Hindlimb muscle (tissue), 1 donor: ENCODE data around the gene RNASE12. TPM values are rescaled to one million over a fixed set of nuclear protein-coding genes. Genes with fewer than 3 reads are reported as not detected.
A peak's percentile ranks its signal among the peaks of the same experiment; 100 is the strongest.
"Not testable (repeated sequence)": the region's sequence is repeated elsewhere in the genome, so short reads cannot be mapped to it uniquely, and the experiment has no call there.

Experiments used
- DNase-seq: peaks from one replicate; pipeline ENCODE4 v3.0.0-alpha.2; 2013
- polyA plus RNA-seq: library from polyadenylated mRNA; unstranded; fragments of 120-200 nt; gene quantifications from one replicate; pipeline ENCODE4 v1.2.1, GENCODE V29; 2013; ENCODE audit not compliant: insufficient read length

RNASE12 gene
- polyA plus RNA-seq, 1 donor, result not detected

DNA sequence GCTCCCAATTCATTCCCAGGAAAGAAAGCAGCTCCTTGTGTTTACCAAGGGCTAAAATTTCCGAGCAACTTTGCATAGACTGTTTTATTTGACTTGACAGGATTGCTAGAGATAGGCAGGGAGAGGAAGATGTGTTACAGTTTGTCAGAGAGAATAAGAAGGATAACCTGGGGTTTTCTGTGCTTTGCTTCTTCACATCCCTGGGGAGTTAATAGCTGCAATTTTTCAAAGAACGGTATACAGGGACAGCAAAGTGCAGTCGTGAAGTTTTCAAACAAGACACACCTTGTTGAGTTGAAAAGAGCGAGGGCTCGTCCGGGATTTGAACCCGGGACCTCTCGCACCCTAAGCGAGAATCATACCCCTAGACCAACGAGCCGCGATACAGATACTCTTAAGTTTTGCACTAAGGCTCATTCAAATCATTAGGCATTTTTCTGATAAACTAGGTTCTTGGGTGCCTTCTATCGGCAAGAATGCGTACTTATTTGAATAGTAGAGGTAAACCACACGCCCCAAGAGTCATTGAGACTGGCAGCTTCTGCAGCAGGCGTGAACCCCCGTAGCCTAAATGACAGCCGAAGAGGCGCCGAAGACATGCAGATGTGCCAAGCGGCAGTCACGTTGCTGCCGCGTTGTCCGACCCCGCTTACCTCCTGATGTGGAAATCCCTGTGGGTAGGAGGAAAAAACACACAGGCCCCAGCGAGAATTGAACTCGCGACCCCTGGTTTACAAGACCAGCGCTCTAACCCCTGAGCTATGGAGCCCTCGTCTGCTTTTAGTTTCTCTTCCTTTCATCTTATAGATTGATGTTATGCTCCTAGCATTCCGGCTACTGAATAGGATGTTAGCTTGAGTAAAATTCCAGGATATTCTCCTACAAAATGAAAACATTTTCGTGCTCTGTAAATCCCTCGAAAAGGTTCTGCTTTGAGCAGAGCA is 22.2 kb upstream of the RNASE12 start:
- DNase-seq, result peak; percentile 87

DNA sequence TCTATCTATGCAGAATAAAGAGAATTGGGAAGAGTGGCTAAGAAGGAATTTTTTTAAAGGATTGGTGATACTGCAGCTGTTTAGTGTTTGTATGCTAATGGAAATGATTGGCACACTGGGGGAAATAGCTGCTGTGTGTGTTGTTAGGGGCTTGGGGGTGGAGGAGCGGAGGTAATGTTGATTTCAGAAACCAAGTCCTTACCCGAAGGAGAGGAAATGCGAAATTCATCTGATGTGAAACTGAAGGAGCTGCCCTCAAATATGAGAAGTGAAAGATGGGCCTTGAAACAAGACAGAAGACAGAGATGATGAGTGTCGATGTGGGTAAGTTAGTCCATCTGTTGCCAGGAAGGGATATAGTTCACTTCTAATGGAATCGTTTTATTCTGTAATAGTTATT is 21.2 kb upstream of the RNASE12 start:
- DNase-seq, result no peak

DNA sequence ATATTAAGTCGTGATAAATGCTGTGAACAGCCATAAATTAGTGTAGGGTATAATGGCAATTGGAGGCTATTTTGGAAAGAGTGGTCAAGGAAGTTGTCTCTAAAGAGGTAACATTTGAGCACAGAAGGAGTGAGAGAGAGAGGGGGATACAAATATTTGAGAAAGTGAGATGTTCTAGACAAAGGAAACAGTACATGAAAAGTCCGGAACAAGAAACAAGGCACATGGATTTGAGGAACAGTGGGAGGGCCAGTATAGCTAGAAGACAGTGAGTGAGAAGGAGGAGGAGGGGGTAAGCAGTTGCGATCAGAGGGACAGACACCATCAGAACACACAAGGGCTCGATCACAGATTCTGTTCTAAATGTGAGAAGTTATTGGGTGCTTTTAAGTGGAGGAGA is 20.1 kb upstream of the RNASE12 start:
- DNase-seq, result no peak

DNA sequence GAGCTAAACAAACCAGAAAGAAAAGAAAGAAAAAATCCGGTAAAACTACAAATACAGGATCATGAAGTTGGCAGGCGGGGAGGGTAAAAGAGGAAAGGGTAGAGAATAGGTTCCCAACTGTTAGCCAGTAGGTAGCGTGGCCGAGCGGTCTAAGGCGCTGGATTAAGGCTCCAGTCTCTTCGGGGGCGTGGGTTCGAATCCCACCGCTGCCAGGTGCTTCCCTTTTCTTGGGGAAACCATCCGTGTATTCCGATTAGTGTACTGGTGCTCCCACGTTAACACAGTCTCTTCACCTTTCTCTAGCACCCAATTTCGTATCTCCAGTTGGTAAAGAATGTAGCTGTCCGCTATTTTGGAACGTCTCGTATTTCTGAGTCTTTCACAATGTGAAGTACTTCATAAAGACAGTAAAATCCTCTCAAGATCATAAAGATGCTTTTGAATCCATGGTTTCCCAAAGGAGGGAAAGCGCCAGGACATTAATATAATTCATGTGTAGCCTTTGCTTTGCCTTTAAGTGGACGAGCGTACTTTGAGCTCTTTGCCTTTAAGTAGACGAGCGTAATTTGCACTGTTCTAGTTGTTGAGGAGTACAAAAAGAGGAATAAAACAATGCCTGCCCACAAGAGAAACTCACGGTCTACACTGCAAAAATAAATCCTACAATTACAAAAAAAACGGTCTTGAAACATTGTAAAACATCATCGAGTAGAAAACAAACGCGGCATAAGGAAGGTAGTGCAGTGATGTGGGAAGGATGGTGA is 19.0 kb upstream of the RNASE12 start:
- peak; percentile 72 for DNase-seq

DNA sequence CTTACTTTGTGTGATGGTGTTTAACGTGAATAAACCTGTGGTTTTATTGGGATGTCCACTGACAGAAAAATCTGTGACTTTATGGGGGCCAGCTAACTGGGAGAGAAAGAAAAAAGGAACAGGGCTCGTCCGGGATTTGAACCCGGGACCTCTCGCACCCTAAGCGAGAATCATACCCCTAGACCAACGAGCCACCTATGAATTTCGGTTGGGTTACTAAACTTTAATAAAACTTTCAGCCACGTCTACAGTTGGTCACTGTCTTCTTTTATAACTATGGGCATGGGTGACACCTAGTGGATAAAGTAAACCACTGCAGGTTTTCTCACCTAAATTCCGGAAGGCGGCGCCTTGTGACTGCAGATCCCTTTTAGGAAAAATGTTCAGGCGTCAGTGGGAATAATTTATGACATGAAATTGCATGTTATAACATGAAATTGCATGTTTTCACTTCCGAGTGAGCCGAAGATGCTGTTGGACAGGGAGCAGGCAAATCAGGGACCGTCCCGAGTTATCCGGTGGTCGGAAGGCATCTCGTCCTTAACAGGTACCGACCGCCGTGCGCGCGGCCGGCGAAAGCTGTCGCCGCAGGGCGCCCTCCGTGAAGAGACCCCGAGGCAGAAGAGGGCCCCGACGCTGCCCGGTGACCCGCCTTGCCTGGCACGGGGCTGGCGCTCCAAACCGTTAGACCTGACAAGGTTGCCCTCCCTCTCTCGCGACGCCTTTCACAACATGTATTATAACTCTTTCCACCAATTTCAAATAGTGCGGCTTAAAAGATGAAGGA is 18.2 kb upstream of the RNASE12 start:
- peak; percentile 89 for DNase-seq

DNA sequence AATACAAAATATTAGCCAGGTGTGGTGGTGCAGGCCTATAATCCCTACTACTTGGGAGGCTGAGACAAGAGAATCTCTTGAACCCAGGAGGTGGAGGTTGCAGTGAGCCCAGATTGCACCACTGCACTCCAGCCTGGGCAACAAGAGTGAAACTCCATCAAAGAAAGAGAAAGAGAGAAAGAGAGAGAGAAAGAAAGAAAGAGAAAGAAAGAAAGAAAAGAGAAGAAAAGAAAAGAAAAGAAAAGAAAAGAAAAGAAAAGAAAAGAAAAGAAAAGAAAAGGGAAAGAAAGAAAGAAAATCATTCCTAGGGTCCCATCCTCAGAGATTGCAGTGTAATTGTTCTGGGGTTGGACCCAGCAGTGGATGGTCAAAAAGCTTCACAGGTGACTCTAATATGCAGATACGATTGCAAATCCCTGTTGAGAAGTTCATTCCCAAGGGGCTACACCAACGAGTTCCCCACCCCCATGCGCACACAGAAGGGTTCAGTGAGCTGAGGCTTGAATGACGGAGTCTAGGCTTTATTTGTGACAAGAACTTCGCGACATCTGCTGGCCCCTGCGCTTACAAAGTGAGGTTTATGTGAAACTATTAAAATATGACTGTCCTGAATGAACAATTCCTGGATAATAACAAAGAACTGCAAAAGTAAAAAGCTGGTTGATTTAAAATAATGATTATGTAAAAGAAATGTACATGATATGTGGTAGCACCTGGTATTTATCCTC is 17.4 kb upstream of the RNASE12 start:
- DNase-seq, result no peak

DNA sequence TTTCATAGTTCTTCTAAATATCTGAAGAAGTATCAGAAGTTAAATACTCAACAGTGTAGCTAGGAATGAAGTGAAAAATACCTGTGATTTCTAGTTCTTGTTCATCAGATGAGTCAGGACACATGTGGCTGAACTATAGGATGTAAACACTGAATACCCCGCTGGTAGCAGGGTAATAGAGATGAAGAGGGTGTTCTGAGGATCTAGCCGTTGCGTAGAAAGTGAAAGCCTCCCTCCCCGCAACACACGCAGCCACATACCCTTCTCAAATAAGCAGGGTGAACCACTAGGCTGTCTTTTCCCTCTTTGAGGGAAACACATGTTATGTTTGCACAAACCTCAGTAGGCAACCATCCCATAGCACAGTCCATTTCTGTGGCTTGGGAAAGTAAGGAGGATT is 16.4 kb upstream of the RNASE12 start:
- no peak for DNase-seq

DNA sequence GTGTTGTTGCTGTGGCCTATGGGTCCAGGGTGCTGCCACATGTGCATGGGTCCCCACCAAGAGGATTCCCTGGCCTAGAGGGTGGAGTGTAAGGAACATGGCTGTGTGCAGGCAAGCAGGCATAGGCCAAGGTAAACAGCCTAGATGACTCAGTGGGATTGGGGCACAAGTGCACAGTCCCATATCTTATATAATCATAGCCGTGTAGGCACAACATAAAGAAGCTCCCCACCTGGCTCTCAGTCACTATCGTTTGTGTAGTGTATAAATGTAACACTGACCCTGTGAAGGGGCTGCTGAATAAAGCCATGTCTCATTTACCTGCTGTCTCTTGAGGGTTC is 15.7 kb upstream of the RNASE12 start:
- no peak for DNase-seq

DNA sequence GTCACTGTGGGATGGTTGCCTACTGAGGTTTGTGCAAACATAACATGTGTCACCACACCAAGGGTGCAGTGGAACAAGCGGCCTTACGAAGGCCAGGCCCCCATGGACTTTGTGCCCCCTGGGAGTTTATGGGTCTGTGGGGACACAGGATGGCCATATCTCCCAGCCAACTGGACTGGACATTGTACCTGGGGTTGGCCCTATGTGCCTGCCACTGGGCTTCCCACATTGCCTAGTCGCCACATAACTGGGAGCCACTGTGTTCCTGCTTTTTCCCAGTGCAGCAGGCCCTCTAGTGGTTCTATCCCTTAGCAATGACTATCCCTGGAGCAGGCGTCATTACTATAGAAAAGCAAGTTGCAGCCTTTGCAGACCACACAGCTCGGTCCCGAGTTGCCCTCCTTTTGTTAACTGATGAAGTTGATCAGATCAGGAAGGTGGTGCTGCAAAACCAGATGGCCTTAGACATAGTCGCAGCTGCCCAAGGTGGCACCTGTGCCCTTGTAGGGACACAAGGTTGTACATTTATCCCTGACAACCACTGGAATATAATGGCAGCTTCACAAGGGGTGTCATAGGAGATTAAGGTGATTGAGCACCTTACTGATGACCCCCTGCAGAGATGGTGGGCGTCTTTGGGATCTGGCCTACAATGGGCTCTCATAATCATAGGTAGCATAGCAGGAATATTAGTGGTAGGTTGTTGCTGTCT is 15.2 kb upstream of the RNASE12 start:
- no peak for DNase-seq

DNA sequence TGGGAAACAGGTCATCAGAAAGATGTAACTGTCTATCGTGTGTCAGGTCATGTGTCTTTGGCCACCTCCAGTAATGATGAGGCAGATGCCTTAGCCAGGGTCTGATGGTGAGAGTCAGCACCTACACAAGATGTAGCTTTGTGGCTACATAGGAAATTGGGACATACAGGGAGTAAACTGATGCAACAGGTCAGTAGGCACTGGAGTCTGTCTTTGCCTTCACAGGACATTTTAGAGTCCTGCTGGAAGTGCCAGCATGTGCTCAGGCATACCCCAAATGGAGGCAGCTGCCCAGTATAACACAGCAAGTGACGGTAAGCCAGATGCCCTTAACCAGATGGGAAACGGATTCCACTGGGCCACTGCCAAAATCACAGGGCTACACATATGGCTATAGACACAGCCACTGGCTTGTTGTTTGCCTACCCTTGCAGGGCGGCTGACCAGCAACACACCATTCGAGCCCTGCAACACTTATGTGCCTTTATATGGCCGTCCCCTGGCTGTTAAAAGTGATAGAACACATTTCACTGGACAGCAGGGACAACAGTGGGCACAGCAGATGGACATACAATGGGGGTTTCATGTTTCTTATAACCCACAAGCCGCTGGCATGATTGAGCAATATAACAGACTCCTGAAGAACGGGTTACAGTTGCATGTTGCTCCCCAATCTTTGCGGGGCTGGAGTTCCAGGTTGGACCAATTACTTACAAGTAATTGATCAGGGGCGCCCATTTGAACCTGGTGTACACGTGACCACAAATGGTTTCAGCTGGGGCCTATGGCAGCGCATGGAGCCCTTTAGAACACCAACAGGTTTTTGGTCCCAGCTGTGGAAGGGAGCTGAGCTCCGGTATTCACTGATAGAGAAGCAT is 12.9 kb upstream of the RNASE12 start:
- no peak for DNase-seq

DNA sequence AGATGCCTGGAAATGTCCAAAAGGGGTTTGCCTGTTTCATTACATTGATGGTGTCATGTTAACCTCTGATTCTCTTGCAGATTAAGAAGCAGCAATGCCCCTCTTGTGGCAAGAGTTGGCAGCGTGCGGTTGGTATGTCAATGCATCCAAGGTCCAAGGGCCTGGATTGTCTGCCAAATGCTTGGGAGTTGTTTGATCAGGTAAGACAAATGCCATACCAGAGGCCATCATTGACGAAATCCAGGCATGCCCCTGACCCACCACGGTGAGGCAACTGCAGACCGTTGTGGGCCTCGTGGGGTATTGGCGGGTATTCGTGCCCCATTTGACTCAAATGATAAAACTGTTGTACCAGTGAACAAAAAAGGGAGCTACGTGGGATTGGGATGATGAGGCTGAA is 11.4 kb upstream of the RNASE12 start:
- no peak for DNase-seq

DNA sequence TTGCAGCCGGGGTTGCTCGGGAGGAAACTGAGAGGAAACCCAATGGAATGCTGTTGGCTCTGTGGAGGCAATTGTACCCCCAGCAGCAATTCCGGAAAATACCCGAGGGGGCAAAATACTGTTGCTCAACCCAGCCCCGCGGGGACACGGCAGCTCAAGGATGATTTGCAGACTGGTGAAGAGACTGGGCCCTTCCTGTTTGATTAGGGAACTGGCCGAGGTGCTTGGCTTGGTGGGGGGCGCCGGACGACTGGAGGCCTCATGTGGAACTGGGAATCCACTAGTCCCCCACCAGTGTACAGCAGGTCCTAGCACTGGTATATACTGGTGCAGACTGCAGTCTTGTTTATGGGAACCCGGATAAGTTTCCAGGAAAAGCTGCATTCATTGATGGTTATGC is 10.3 kb upstream of the RNASE12 start:
- no peak for DNase-seq

DNA sequence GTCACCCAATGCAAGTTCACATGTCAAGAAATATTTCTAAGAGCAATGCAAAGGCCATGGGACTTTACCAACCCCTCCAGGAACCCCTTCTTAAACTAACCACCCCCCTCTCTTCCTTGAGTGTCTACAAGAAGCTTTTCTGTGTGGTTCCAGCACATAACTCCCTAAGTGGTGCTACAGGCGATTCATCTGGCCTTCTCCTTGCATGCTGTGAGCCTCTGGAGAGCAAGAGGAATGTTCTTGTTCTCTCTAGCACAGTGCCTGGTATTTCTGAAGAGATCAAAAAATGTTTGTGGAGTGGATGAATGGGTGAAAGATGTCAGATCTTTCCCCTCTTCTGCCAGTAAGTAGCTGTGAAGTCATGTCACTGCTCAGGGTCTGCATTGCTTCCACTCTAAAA is 5.9 kb upstream of the RNASE12 start:
- no peak for DNase-seq

DNA sequence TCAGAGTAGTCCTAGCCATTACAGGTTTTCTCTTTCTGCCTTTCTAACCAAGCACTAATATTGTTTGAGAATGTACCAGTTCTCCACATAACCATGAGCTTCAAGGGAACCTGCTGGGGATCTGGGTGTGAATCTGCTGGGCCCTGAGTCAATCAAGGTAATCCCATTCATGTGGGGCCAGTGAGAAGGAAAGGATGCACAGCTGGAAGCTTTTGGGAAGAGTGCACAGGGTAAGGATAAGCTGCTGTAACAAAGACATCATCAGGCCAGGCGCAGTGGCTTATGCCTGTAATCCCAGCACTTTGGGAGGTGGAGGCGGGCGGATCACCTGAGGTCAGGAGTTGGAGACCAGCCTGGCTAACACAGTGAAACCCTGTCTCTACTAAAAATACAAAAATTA is 4.5 kb upstream of the RNASE12 start:
- DNase-seq, result not testable (repeated sequence)

DNA sequence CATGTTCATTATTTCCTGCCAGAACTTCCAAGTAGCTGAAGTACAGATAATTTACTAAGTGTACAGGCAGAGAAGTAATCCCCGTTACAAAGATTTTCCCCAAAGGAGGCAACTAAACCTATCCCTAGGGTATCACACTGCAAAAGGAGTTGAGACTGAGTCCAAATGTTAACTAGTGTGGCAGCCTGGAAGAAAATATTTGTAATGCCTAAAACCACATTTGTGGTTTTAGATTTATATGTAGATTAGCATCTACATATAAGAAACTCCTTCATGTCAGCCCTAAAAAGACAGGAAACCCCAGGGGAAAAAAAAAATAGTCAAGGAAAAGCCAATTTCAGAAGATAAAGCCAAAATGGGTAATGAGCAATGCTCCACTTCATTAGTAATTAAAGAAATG is 1.4 kb upstream of the RNASE12 start:
- DNase-seq, result no peak

DNA sequence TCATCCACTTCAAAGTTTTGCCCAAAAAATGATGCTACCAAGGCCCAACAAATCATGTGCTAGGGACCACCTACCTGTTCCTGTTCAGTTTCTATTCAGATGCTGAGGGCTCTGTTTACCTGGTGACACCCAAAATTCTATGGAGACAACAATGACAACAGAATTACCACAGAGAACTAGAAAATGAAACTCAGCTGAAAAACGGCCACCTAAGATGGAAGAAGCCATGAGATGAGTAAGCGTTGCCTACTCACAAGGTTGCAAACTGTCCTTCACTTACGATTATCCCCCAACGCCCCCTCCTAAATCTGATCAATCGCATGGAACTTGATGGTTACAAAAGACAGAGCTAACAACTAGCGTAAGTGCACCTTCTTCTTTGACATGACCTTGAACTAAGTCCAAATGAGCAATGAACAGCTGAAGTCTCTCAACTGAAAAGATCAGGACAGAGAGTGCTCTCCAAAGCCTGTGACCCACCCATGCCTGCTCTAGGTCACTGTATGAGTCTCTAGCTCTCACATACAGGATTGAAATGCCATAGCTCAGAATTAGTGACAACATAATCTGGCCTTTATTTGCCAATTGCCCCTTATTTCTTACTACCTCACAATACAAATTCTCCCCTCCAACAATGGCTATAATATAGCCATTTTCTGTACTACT is 3.6 kb downstream of the RNASE12 start, which contains the start of gene RNASE11:
TSS of gene RNASE11 (minus strand) at position 513 of the 666 bp plus-strand sequence.
- DNase-seq, result no peak

DNA sequence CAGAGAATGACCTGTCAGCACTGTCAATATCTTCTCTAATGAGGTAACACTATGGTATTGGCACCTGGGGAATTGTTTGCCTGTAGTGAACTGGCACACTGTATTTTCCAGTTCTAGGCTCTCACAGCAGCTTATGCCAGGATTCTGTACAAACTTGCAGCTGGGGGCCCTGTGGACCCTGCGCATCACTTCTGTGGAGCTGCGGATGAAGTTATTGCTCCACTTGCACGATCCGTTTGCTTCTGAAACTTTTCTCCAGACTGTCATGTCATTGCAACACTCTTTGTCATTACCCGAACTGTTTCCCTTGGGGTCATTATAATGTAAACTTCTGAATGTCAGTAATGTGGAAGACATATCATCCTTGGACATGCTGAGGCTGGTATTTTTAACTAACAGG is 7.3 kb downstream of the RNASE12 start:
- DNase-seq, result no peak

DNA sequence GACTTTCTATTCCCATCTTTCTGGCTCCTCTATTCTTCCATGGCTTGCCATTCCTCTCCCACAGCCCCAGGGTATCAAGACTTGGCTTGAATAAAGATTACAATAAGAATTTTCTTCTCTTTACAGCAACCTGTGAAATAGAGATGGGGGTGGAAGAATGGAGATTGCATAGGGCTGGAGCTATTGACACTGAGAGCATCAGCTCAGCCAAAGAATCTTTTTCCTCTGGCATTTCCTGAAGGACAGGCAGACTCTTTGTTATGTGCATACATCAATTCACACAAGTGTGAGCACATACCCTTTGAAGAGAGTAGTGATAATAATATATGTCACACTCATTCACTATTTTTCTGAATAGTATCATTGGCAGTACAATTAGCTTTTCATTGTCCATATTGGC is 8.0 kb downstream of the RNASE12 start:
- no peak for DNase-seq

DNA sequence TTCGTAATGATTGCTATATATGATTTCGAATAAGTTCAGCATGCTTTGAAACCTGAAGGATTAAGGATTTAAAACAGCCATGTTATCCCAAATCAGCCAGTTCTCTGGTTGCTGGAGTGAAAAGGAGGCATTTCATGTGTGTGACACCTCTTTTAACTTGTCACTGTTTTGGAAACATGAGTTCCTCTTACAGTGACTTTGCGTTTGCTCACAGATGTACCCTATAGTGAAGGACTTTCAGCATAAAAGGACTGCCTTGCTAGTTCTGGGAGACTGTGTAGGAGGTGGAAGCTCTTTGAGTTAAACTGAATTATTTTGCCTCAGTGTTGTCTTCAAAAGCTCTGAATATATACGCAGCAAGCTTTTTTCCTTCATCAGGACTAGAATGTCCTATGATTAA is 10.9 kb downstream of the RNASE12 start:
- no peak for DNase-seq
